ENCODE results near the gene SLC22A12. TPM values are rescaled to one million over a fixed set of nuclear protein-coding genes. Genes with fewer than 3 reads are reported as not detected.

Gene SLC22A12
- total RNA-seq, 2 donors from 2014 or later: not detected

GRCh38 chr11:64614917-64615316 is 23.9 kb downstream of the SLC22A12 start:
- no peak for DNase-seq
- no peak for ATAC-seq
- intact Hi-C loops (cut with DNase I): no loop called here

GRCh38 chr11:64616817-64617216 is 25.8 kb downstream of the SLC22A12 start:
- no peak for DNase-seq
- no peak for ATAC-seq
- intact Hi-C loops (cut with DNase I): no loop called here

GRCh38 chr11:64619196-64619595 is 28.2 kb downstream of the SLC22A12 start:
- ATAC-seq (no peak), DNase-seq (no peak)
- intact Hi-C loops (cut with DNase I): no loop called here

GRCh38 chr11:64619811-64620380 is 28.9 kb downstream of the SLC22A12 start:
- intact Hi-C loops (cut with DNase I): no loop called here
- ATAC-seq (peak; percentile 69 to 83), DNase-seq (peak; percentile 58)

GRCh38 chr11:64620381-64620971 is 29.5 kb downstream of the SLC22A12 start:
- DNase-seq: no peak
- intact Hi-C loops (cut with DNase I): no loop called here
- peak; percentile 11 to 25 for ATAC-seq

- no peak for DNase-seq
Measured at GRCh38 chr11:64621283-64622019, 30.4 kb downstream of the SLC22A12 start.

GRCh38 chr11:64622681-64623080 is 31.7 kb downstream of the SLC22A12 start:
- no peak for ATAC-seq
- intact Hi-C loops (cut with DNase I): no loop called here
- DNase-seq: no peak

More at GRCh38 chr11:64621283-64622019, 30.4 kb downstream of the SLC22A12 start:
- intact Hi-C loops (cut with DNase I): no loop called here
- ATAC-seq: no peak

- intact Hi-C loops (cut with DNase I): no loop called here
- DNase-seq (no peak), ATAC-seq (no peak)
Measured at GRCh38 chr11:64624883-64625481, 34.0 kb downstream of the SLC22A12 start.

- ATAC-seq (no peak), DNase-seq (no peak)
- intact Hi-C loops (cut with DNase I): no loop called here
Measured at GRCh38 chr11:64626637-64627036, 35.6 kb downstream of the SLC22A12 start.

- DNase-seq (no peak), ATAC-seq (no peak)
- intact Hi-C loops (cut with DNase I): no loop called here
Measured at GRCh38 chr11:64627371-64627770, 36.4 kb downstream of the SLC22A12 start.

GRCh38 chr11:64628596-64628995 is 37.6 kb downstream of the SLC22A12 start:
- intact Hi-C loops (cut with DNase I): no loop called here
- ATAC-seq (no peak), DNase-seq (no peak)

- intact Hi-C loops (cut with DNase I): no loop called here
- DNase-seq: no peak
- ATAC-seq: no peak
Measured at GRCh38 chr11:64629103-64629502, 38.1 kb downstream of the SLC22A12 start.

- DNase-seq (no peak), ATAC-seq (peak in 1 of 2 donors; percentile 37)
- intact Hi-C loops (cut with DNase I): no loop called here
Measured at GRCh38 chr11:64629796-64630562, 39.0 kb downstream of the SLC22A12 start.

- intact Hi-C loops (cut with DNase I): no loop called here
- DNase-seq (no peak), ATAC-seq (no peak)
Measured at GRCh38 chr11:64631675-64632074, 40.7 kb downstream of the SLC22A12 start.

- no peak for ATAC-seq
- intact Hi-C loops (cut with DNase I): no loop called here
- DNase-seq: no peak
Measured at GRCh38 chr11:64632237-64632636, 41.2 kb downstream of the SLC22A12 start.

- intact Hi-C loops (cut with DNase I): no loop called here
- ATAC-seq (no peak), DNase-seq (no peak)
Measured at GRCh38 chr11:64632654-64633053, 41.6 kb downstream of the SLC22A12 start.

- DNase-seq (no peak), ATAC-seq (no peak)
- intact Hi-C loops (cut with DNase I): no loop called here
Measured at GRCh38 chr11:64633555-64634159, 42.6 kb downstream of the SLC22A12 start.

GRCh38 chr11:64637334-64638017 is 46.5 kb downstream of the SLC22A12 start:
- DNase-seq: no peak
- ATAC-seq: peak; percentile 14 to 43
- intact Hi-C loops (cut with DNase I): no loop called here

All from left cardiac atrium (tissue), 4 donors.